DMS 273 (cell line): ENCODE results near the gene IL21R.

Experiments used
- DNase-seq: peaks from one replicate; lab custom pipeline; 2025; ENCODE audit not compliant: unreplicated experiment; lab: John Stamatoyannopoulos, UW

Gene IL21R

DNA sequence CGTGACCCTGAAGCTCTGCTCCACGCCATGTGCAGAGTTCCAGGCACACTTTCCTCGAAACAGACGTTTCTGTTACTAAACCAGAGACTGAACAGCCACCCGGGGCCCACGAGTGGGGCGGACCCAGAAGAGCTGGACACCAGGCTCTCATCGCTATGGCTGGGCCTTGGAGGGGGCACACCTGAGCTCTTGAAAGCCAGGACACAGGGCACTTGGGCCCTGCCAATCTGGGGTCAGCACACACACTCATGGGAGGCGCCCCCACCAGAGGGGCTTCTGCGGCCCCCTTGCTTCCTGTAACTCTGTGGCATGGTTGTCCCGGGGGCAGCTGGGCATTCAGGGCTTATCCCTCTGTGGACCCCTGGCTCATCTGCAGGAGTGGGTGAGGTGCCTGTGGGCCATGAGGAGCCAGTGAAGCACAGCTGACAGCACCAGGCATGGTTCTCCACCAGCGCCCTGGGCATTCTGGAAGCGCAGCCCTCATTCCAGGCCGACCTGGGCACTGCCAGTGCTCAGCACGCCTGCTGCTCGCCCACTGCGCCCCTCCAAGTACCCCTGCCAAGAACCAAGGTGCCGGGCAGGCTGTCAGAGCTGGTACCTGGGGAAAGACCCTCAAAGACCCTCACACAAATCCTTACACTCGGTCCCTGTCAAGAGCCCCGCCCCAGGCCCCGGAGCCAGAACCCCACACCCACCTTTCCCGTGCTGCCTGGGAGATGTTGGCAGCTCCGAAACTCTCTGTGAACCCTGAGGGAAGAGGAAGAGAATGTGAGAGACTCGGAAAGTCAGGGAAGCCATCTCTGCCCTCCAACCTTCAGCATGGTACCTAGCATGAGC, 61.1 kb downstream of the IL21R start:
- no peak for DNase-seq

GRCh38 chr16:27463741-27464591, 62.0 kb downstream of the IL21R start:
- no peak for DNase-seq

- no peak for DNase-seq
Measured at GRCh38 chr16:27464626-27465482, 62.9 kb downstream of the IL21R start.

GRCh38 chr16:27465483-27465879, 63.5 kb downstream of the IL21R start:
- DNase-seq, result no peak

GRCh38 chr16:27468941-27469531, 67.1 kb downstream of the IL21R start:
- DNase-seq, result no peak

DNA sequence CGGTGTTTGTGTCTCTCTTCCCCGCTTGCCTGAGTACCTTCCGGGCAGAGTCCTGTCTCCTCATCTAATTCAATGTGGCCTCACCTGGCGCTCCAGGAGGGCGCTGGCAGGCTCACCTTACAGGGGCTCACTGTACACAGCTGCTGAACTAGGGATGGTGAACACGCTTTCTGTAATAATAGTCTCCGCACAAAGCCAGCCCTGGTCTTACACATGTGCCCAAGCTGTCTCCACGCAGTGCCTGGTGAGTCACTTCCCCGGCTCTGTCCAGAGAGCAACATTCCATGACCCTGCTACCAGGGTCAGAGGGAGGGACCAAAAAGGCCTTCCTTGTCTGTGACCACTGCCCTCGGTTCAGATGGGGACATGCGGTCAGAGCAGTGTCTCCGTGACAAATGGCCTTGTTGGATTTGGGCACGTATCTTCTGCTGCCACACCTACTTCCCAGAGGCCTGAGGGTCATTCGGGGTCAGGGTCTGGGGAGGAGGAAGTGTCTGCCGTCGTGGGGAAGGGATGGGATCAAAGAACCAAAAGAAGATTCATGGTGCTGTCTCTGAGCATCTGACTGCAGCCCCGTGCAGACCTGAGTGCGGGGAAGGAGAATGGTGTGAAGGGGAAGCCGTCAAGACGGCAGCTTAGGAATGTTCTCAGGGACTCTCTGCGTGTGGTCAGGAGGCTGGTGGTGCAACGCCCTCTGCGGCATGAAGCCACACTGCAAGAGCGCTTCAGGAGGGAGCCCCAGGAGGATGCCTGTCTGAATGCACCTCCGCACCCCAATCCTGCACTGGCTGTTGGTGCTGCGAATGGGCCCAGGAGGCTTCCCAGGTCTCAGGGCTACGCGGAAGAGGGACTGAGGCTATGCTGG, 68.8 kb downstream of the IL21R start:
- no peak for DNase-seq

DNA sequence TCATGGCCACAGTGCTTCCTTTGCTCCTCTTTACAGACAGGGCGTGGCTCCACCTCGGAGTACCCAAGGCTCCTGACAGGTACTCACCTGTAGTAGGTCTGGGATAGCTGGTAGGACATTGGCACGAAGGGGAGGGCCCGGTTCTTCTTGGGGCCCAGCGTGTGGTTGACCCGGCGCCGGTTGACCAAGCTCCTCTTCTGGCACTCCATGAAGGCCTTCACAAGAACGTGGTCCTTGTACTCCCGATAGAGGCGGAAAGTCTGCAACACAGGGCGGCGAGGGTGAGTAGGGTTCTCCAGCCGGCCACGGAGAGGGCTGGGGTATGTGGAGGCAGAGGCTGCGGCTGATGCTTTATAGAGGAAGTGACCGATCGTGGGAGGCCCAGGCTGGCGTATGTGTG, 69.7 kb downstream of the IL21R start:
- DNase-seq, result no peak

DNA sequence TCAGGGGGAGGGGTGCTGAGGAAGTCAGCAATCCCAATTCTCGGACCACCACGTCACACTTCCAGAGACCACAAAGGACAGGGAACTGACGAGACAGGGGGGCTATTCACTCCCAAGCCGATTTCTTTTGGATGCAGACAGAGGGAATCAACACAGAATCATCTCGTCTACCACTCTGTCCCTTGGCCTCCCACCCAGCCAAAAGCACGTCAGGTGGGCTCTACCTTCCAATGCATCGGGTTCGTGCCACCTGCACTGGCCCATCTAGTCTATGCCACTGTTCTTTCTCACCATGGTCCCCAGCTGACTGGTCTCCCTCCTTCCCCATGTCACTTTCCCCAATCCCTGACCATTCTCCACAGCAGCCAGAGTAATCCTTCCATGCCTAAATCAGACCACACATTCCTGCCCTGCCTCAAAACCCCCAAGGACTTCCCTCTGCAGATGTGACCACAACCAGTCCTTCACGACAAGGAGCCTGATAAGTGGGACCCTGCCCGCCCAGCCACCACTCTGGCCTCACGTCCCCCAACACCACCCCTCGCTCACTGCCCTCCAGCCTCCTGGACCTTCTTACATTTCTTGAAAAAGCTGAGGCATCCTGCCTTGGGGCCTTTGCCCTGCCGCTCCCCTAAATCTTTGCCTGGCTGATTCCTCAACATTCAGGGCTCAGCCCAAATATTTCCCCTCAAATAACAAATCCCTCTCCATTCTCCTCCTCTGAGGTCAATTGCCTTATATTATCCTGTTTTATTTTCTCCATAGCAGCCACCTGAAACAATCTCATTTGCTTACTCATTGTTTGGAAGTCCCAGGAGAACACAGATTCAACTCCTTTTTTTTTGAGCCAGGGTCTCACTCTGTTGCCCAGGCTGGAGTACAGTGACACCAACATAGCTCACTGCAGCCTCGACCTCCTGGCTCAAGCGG, 70.4 kb downstream of the IL21R start:
- DNase-seq, result no peak

DNA sequence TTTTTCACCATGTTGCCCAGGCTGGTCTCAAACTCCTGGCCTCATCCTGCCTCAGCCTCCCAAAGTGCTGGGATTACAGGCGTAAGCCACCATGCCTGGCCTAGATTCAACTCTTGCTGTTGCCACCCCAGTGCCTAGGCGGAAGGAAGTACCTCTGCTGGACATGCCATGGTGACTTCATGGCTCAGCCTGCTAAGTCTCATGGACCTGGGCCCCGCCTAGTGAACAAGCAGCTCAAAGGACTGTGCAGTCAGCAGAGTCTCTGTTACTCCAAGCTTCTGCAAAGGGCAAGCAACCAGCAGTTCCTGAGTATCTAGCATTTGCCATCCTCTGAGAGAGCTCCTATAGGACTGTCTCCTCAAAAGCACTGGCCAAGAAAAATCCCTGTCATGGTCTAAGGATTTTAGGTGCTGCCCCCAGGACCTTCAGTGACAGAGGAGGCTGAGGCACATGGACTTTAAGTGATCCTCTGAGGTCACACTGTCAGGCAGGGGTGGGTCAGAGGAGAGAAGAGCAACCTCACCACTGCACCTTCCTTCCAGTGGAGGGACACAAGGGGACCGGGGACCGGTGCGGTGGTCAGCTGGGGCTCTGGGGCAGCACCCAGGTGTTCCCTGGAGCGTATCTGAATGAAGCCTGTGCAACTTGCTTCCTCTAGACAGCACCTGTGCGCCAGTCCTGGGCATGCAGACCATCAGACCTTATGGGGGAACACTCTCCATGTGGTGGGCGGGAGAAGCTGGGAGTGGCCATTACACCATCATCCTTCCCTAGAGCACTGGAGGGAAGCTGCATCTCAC, 71.3 kb downstream of the IL21R start:
- no peak for DNase-seq

DNA sequence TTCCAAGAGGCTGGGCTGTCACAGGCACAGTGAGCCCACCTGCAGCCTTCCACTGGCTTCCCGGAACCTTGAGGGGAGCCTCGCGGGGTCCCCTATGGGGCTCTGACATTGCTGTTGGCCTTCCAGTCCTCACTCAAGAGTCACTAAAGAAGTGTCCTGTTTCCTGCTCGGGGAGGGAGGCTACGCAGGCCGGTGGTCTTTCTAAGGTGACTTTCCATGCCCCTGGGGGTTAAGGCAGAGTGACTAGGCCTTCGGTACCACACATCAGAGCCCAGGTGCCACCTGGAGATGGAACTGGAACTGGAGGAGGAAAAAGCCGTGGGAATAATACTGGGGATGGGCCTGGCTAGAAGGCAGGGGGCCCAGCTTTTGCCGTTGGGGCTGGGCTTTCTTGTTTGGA, 72.1 kb downstream of the IL21R start:
- DNase-seq, result no peak

GRCh38 chr16:27474921-27475320, 72.9 kb downstream of the IL21R start:
- DNase-seq, result no peak

GRCh38 chr16:27475561-27475960, 73.6 kb downstream of the IL21R start:
- no peak for DNase-seq

DNA sequence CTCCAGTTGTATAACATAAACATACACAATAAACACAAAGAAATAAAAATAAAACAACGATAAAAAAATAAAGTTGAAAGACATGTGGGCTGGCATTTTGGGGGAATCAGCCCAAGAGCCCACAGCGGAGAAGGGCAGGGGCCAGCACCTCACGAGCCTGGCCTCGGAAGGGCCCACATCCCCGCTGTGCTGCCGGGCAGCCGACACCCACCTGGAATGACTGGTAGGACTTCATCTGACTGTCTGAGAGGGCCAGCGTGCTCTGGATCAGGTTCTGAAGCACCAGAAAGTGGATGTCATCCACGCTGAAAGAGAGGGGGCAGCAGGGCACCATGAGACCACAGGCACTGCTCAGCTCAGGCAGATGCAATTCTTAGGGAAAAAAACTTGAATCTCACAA, 74.3 kb downstream of the IL21R start:
- DNase-seq, result no peak

DNA sequence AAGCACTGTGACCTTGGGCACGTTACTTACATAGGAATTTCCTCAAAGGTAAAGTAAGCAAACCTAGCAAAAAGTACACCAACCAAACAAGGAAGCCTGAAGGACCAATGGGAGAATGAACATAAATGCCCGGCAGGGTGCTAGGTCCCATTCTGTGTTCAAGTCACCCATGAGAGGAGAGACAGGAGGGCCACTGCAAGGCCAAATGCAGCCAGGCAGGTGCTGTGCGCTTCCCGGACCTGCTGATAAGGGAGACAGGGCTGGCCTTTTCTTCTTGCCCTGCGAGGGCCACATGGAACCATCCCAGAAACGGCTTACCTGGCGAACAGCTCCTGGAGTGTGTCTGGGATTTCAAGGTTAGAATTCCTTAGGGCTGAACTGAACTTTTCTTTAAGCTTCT, 78.8 kb downstream of the IL21R start:
- no peak for DNase-seq

- DNase-seq, result no peak
Measured at GRCh38 chr16:27481282-27481934, 79.4 kb downstream of the IL21R start.

GRCh38 chr16:27482397-27483087, 80.6 kb downstream of the IL21R start:
- DNase-seq, result no peak

GRCh38 chr16:27483088-27483437, 81.1 kb downstream of the IL21R start:
- no peak for DNase-seq
